HuH-7 (cell line): ENCODE data around the gene GET4.

Experiments
- DNase-seq: peaks from one replicate; pipeline ENCODE4 v3.0.0; 2011; ENCODE audit warnings: low spot score

GET4 gene

GRCh38 chr7:886626-887487, 10.5 kb downstream of the GET4 start:
- no peak for DNase-seq

GRCh38 chr7:887488-887820, 11.1 kb downstream of the GET4 start:
- DNase-seq: no peak

GRCh38 chr7:888081-889024, 12.0 kb downstream of the GET4 start:
- no peak for DNase-seq

- DNase-seq: no peak
These were observed 12.7 kb downstream of the GET4 start for GRCh38 chr7:889025-889390.

DNA sequence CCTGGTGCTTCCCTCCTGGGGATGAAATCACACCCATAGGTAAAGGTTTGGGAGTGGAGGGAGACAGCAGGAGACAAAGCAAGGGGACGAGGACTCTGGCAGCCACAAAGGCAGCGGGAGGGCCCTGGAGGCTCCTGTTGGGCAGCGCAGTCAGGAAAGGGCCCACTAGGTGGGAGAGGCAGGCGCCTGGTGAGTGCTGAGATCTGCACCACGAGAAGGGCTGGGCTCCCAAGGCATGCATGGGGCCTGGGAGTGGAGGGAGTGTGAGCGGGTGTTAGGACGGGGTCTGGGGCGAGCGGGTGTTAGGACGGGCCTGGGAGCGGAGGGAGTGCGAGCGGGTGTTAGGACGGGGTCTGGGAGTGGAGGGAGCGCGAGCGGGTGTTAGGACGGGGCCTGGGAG, 13.0 kb downstream of the GET4 start:
- DNase-seq: no peak

DNA sequence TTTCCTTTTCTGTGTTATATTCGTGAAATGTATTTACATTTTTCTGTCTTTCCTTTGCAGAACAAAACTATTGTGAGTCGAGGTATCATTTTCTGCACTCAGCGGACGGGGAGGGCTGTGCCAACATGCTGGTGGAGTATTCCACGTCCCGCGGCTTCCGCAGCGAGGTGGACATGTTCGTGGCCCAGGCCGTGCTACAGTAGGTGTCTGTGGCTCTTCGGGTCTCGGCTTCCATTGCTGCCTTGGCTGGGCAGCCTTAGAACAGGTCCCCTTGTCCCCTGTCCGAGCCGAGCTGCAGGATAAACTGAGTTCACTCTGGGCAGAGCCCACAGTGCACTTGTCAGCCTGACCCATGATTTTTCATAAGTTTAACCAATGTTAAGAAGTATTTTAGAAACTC, 14.5 kb downstream of the GET4 start:
- DNase-seq: no peak

DNA sequence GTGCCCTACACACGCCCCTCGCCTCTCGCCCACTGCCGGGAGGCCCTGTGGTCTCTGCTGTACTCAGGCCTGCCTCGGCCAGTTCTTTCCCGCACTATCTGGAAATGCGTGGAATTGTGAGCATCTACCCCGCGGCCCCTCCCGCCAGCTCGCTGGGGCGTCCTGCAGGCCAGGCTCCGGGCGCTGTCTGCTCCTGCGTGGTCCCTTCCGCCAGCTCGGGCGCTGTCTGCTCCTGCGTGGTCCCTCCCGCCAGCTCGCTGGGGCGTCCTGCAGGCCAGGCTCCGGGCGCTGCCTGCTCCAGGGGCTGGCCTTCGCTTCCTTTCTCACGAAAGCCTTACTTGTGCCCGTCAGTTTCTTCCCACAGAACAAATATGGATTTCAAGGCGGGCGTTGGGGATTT, 14.9 kb downstream of the GET4 start:
- DNase-seq: no peak

- DNase-seq: no peak
These were observed 15.5 kb downstream of the GET4 start for GRCh38 chr7:891805-892204.

DNA sequence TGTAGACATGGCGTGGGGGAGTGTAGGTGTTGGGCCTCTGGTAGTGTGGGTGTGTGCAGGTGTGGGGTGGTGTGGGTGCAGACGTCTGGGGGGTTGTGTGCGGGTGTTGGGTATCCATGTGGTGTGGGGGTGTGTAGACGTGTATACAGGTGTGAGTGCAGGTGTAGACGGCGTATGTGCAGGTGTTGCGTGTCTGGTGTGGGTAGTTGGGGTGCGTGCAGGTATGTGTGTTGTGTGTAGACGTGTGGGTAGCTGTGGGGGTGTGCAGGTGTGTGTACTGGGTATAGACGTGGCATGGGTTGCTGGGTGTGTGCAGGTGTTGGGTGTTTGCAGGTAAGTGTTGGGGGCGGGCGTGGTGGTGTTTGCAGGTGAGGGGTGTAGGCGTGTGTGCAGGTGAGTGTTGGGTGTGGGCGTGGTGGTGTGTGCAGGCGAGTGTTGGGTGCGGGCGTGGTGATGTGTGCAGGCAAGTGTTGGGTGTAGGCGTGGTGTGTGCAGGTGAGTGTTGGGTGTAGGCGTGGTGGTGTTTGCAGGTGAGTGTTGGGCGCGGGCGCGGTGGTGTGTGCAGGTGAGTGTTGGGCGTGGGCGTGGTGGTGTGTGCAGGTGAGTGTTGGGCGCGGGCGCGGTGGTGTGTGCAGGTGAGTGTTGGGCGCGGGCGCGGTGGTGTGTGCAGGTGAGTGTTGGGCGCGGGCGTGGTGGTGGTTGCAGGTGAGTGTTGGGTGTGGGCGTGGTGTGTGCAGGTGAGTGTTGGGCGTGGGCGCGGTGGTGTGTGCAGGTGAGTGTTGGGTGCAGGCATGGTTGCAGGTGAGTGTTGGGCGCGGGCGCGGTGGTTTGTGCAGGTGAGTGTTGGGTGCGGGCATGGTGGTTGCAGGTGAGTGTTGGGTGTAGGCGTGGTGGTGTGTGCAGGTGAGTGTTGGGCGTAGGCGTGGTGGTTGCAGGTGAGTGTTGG, 16.6 kb downstream of the GET4 start:
- no peak for DNase-seq

DNA sequence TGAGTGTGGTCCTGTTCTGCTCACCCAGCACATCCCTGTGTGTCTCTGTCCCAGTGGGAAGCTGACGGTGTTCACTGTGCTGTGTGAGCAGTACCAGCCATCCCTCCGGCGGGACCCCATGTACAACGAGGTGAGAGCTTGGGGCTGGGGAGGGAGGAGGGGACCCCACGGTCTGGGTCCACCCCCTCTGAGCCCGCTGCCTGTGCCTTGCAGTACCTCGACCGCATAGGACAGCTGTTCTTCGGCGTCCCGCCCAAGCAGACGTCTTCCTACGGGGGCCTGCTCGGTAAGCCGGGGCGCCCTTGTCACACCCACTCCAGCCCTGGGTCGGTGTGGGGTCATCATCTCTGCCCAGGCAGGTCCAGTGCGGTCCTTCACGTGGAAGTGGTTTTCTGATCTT, 17.3 kb downstream of the GET4 start:
- DNase-seq: no peak

- no peak for DNase-seq
These were observed 18.0 kb downstream of the GET4 start for GRCh38 chr7:894164-894867.

GRCh38 chr7:894927-895450, 18.6 kb downstream of the GET4 start:
- no peak for DNase-seq

DNA sequence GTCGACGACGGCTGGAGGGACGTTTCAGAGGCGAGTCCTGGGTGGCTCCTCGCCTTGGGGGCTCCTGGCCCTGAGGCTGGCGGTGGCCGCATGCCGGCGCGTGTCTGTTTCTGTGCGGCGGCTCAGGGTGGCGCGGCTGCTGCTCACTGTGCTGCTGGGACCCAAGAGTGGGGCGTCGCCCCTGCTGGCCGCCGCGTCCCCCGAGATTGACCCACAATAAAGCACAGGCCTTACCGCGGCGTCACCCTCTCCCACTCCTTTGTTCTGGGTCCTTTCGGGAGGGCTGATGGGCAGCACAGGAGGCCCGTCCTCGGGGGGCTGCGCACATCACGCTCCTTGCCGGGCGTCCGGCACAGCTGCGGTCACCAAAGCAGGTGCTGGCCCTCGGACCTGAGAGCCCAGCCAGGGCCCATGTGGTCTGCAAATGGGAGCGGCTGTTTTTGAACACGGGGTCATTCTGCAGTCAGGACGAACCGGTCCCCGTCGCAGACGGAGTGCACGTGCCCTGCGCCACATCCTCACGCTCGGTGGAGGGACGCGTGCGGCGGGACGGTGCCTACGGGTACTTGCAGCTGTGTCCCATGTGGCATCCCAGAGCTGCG, 19.2 kb downstream of the GET4 start:
- DNase-seq: no peak

DNA sequence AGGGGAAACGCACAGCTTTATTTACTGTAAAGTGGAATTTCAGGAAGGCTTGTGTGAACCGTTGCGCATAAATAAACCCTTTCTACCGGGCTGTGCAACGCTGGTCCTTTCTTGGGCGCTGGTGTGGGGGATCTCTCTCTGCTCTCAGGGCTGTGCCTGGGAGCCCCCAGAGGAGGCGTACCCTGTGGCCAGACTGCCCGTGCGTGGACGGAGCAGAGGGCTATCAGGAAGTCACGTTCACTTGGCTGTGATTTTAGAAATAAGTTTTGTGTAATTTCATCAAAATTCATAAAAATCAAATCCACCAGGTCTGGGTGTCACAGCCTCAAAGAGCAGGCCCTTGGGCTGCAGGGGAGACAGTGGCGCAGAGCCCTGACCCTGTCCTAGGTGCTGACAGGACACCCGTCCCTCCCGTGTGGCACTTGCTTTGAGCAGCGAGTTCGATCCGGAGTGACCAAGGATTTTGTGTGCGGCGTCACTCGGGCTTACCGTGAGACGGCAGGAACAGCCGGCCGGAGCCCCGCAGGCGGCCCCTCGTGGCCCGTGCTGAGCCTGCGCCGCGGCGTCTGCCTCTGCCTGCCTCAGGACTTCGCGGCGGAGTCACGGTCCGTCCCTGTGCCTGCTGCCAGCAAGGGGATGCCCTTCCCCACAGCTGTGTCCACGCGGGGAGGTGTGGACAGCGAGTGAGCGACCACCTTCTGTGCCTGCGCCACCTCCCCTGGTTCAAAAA, 20.2 kb downstream of the GET4 start:
- DNase-seq: no peak

- DNase-seq: no peak
These were observed 20.7 kb downstream of the GET4 start for GRCh38 chr7:897086-897485.

DNA sequence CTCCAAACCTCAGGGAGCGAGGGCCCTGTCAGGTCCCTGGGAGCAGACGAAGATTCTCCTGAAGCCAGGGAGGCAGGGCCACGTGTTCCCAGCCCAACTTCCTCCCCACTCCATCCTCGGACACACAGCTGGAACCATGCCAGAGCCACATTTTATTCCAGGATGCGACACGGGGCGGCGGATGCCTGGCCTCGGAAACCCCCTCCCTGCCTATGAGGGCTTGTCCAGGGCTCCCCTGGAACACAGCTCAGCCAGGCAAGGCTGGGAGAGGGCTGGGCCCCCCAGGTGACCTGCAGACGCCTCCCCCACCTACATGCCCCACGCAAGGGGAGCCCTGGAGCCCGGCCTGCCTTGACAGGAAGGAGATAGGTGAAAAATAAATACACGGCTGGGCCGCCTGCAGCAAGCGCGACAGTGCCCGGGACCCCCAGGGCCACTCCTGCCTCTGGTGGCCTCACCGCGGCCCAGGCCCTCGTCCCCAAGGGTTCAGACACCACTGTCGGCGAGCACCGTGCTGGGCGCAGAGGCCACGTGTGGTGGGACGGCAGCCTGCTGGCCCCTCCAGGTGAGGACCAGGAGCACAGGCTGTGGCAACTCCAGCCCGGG, 21.5 kb downstream of the GET4 start:
- no peak for DNase-seq

DNA sequence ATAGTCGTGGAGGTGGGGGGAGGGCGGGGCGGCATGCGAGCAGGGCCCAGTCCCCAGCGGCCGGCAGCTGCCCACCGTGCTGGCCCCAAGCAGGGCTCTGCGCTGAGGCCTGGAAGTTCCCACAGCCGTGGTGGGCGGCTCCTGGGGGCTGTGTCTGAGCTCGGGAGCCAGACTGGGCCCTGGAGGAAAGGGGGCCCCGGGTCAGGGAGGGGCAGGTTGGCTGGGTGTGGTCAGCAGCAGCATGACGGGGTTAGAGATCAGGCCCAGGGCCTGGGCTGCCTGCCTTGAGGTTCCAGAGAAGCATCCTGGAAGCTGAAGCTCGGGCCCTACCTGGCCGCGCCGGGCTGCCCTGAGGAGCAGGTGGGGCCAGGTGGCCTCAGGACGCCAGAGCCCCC, 22.1 kb downstream of the GET4 start:
- DNase-seq: no peak

- DNase-seq: no peak
These were observed 22.7 kb downstream of the GET4 start for GRCh38 chr7:898855-899681.

DNA sequence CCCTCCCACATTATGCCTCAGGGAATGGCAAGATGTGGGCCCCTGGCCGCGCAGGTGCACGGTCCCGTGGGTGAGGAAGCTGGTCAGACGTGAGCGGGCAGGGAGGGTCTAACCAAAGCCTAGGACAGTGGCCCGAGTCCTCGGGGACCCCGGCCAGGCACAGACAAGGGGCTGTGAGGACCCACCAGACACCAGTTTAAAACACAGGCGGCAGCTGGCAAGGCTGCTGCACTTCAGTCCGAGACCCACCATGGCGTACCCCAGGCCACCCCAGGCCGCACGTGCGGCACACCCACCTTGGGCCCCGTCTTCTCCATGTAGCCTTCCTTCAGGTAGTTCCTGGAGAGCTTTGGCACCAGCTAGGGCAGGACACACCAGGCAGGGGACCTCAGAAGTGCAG, 23.5 kb downstream of the GET4 start:
- DNase-seq: no peak
